PFSK-1 (cell line): Measurements from ENCODE around the gene CBLN3.

Experiments used
- POLR2AphosphoS5 ChIP-seq: IDR thresholded peaks from 2 replicates; pipeline ENCODE4 v1.6.1; 2012; ENCODE audit warnings: low read depth, mild to moderate bottlenecking, control low read depth, low read length, moderate library complexity
- TAF1 ChIP-seq: IDR thresholded peaks from 2 replicates; pipeline ENCODE4 v1.6.1; 2012; ENCODE audit warnings: low read length, control low read depth, borderline replicate concordance; ENCODE audit not compliant: insufficient read depth
- TF ChIP-seq, protein P1 (sequence below), 2 experiments: IDR thresholded peaks; 2 replicates each; pipeline versions ENCODE4 v1.6.1 to v1.8.0; 2011 to 2012; ENCODE audit warnings: low read depth in 2 of 2, low read length in 2 of 2, control low read depth in 1 of 2, inconsistent platforms in 1 of 2, mild to moderate bottlenecking in 1 of 2, moderate library complexity in 1 of 2; ENCODE audit not compliant: insufficient read depth in 1 of 2

DNA sequence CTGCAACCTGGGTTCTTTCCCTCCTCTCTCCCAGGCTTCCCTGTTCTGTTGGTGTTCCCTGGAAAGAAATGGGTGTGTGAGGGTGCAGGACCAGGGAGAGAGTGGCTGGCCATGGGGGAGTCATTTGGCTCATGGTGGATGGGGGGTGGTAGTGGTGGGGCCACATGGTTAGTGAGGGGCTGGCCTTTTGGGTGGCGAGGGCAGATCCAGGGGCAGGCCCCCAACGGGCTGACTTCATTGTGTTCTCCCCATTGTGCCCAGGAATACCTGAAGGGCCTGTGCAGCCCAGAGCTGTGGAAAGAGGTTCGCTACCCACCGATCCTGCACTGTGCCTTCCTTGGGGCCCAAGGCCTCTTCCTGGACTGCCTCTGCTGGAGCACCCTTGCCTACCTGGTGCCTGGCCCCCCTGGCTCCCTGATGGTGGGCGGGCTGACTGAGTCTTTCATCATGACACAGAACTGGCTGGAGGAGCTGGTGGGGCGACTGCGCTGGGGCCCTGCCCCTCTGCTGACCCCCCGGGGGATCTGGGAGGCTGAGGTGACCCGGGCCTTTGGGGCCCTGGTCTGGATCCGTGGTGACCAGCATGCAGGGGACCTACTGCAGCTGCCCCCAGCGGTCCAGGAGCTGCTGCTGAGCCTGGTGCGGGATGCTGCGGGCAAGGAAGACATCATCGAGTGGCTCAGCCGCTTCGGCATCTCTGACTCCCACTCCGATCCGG lies 21.7 kb downstream of the CBLN3 start:
- TF ChIP-seq POLR2AphosphoS5 (no peak), TAF1 (no peak)
- TF ChIP-seq, protein P1, sequence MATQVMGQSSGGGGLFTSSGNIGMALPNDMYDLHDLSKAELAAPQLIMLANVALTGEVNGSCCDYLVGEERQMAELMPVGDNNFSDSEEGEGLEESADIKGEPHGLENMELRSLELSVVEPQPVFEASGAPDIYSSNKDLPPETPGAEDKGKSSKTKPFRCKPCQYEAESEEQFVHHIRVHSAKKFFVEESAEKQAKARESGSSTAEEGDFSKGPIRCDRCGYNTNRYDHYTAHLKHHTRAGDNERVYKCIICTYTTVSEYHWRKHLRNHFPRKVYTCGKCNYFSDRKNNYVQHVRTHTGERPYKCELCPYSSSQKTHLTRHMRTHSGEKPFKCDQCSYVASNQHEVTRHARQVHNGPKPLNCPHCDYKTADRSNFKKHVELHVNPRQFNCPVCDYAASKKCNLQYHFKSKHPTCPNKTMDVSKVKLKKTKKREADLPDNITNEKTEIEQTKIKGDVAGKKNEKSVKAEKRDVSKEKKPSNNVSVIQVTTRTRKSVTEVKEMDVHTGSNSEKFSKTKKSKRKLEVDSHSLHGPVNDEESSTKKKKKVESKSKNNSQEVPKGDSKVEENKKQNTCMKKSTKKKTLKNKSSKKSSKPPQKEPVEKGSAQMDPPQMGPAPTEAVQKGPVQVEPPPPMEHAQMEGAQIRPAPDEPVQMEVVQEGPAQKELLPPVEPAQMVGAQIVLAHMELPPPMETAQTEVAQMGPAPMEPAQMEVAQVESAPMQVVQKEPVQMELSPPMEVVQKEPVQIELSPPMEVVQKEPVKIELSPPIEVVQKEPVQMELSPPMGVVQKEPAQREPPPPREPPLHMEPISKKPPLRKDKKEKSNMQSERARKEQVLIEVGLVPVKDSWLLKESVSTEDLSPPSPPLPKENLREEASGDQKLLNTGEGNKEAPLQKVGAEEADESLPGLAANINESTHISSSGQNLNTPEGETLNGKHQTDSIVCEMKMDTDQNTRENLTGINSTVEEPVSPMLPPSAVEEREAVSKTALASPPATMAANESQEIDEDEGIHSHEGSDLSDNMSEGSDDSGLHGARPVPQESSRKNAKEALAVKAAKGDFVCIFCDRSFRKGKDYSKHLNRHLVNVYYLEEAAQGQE (IDR thresholded peaks at IDR 0.05; ENCODE audit: insufficient read depth in 1 of 2, low read depth in 2 of 2, low read length in 2 of 2), result no peak
